ENCODE measurements around the gene TOP2A.

GRCh38 chr17:40443196-40443987, 25.7 kb upstream of the TOP2A start, which contains the start of gene IGFBP4:
- TF ChIP-seq POLR2A (IDR thresholded peaks at IDR 0.05; ENCODE audit: low read depth, low read length): no peak
- TF ChIP-seq POLR2AphosphoS5 (IDR thresholded peaks at IDR 0.05; ENCODE audit: low read depth, low read length): no peak
- TF ChIP-seq TAF1 (IDR thresholded peaks at IDR 0.05; ENCODE audit: borderline replicate concordance, low read depth, low read length): no peak

Measured in GM12892 (cell line).